ENCODE results near the gene RGS9BP.

GRCh38 chr19:32717496-32717895 lies 41.8 kb downstream of the RGS9BP start:
- TF ChIP-seq CTCF (IDR thresholded peaks at IDR 0.05 in 4 of 5, conservative IDR thresholded peaks at IDR 0.05 in 1 of 5) (no peak), POLR2A (IDR thresholded peaks at IDR 0.05) (no peak)

Data from gastrocnemius medialis (tissue), 4 donors.